Epithelial cell of esophagus (primary cell): Measurements from ENCODE around the gene FGD5.

ENCODE experiments used
- DNase-seq: peaks from one replicate; pipeline ENCODE4 v3.0.0; 2010; ENCODE audit warnings: low read depth
- H3K4me3 ChIP-seq: 2 replicates; pipeline ENCODE4 v1.5.1; 2011; ENCODE audit warnings: mild to moderate bottlenecking, low read length, control low read depth
- CTCF ChIP-seq: IDR thresholded peaks from 2 replicates; pipeline ENCODE4 v1.5.1; 2011; ENCODE audit warnings: low read depth, mild to moderate bottlenecking, low read length, control low read depth, inconsistent platforms; ENCODE audit not compliant: insufficient read depth; ENCODE audit errors: missing control alignments

Gene FGD5

GRCh38 chr3:14812196-14812790, 6.5 kb upstream of the FGD5 start:
- H3K4me3 ChIP-seq: no peak overlapping the region
- TF ChIP-seq CTCF: no peak
- DNase-seq: no peak

- no peak for DNase-seq
- TF ChIP-seq CTCF: no peak
- H3K4me3 ChIP-seq: no peak overlapping the region
Observed at GRCh38 chr3:14814411-14814871, 4.3 kb upstream of the FGD5 start.

GRCh38 chr3:14816359-14816758, 2.4 kb upstream of the FGD5 start:
- DNase-seq: no peak
- TF ChIP-seq CTCF: no peak
- H3K4me3 ChIP-seq: no peak overlapping the region

GRCh38 chr3:14819671-14820070, 909 bp downstream of the FGD5 start:
- no peak for DNase-seq
- H3K4me3 ChIP-seq: no peak overlapping the region
- no peak for TF ChIP-seq CTCF

GRCh38 chr3:14820156-14820555, 1.4 kb downstream of the FGD5 start:
- no peak for DNase-seq
- TF ChIP-seq CTCF: no peak
- no peak overlapping the region for H3K4me3 ChIP-seq

GRCh38 chr3:14821151-14821550, 2.4 kb downstream of the FGD5 start:
- DNase-seq: no peak
- no peak for TF ChIP-seq CTCF

GRCh38 chr3:14822134-14822533, 3.4 kb downstream of the FGD5 start:
- DNase-seq: no peak
- no peak overlapping the region for H3K4me3 ChIP-seq
- TF ChIP-seq CTCF: no peak

More at GRCh38 chr3:14821151-14821550, 2.4 kb downstream of the FGD5 start:
- H3K4me3 ChIP-seq: no peak overlapping the region
